ENCODE measurements around the gene MAP3K14. TPM values are rescaled to one million over a fixed set of nuclear protein-coding genes. Genes with fewer than 3 reads are reported as not detected.

Gene MAP3K14
- total RNA-seq, 1 donor from 2014 or later: 9.2 TPM

DNA sequence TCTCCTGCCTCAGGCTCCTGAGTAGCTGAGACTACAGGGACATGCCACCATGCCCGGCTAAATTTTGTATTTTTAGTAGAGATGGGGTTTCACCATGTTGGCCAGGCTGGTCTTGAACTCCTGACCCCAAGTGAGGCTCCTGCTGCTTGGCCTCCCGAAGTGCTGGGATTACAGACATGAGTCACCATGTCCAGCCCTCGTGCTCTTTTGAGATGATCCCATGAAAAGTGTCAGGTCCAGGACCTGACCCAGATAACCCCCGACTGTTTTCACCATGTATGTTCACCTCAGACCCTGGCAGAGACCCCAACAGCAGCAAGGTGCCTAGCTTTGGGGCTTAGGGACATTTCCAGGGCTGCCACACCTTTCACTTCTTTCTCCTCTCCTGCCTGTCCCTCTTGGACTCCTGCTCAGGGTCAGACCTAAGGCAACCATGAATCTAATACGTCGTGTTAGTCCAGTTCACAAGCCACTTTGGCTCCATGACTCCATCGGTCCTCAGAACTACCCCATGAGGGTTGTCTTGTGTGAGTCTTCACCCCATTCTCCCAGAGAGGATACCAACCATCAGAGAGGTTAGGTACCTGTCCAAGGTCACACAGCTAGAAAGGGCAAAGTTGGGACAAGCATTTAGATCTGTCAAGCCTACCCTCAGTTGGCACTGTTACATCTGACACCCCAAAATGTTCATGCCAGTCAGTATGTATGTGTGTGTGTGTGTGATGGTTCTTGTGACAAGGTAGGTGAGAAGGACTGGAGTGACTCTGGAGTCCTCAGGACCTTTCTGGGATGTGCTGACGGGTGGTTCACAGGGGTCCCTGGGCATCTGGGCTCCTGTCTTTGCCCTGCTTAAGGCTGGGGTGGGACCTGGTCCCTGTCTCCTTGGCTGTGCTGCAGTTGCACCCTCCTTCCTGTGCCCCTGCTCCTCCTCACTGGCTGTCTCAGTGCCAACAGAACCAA, 23.1 kb upstream of the MAP3K14 start:
- no peak for DNase-seq (ENCODE audit: low read depth)

- DNase-seq (ENCODE audit: low read depth): no peak
These were observed 22.2 kb upstream of the MAP3K14 start for GRCh38 chr17:45338996-45339535.

- DNase-seq (ENCODE audit: low read depth): no peak
These were observed 21.4 kb upstream of the MAP3K14 start for GRCh38 chr17:45338023-45338781.

- no peak for DNase-seq (ENCODE audit: low read depth)
These were observed 19.8 kb upstream of the MAP3K14 start for GRCh38 chr17:45336390-45337182.

DNA sequence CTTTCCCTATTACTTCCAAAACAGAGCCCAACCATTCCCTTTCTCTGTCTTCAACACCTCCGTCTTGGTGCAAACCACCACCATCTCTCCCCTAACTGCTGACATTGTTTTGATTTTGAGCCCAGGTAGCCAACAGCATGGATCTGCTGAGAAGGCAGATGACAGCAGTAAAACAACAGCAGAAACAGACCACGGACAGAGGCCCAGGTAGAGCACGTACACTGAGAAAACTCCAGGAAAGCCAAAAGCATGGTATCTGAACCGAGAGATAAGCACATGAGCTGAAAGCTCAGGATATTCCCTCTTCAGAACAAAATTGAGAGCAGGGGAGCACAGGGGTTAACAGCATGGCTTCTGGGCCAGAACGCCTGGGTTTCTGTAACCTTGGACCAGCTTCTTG, 18.9 kb upstream of the MAP3K14 start:
- no peak for DNase-seq (ENCODE audit: low read depth)

GRCh38 chr17:45334701-45335677, 18.2 kb upstream of the MAP3K14 start:
- no peak for DNase-seq (ENCODE audit: low read depth)

DNA sequence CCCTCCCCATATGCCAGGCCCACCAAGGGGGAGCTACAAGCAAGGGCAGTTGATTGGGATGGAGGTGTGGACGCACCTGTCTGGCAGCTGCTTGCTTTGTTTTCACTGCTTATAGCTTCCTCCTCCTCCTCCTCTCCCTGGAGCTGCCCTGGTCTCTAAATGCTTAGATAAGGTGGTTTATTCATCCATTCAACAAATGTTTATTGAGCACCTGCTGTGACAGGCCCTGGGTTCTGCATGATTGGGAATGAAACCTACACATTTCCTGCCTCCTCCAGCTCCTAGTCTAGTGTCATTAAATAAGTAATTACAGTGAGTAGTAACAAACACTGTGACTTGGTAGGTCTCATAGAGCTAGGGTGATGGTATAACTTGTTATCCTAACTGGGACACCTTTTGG, 17.4 kb upstream of the MAP3K14 start:
- no peak for DNase-seq (ENCODE audit: low read depth)

DNA sequence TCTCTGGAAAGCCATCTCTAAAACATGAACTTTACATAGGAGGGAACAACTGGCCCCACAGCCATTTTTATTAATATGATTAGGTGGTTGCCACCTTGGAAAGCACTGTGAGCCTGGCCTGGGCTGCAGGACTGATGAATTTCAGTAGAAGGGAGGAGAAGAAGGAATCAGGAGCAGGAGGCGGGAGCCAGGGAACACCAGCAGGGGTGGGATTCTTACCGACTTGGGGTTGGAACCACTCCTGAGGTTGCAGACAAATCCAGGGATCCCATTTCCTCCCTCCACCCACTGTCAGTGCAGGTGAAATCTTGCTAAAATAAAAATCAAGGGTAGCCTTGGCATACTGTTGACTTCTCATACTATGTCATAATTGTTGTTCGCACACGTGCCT, 16.9 kb upstream of the MAP3K14 start:
- DNase-seq (ENCODE audit: low read depth): no peak

DNA sequence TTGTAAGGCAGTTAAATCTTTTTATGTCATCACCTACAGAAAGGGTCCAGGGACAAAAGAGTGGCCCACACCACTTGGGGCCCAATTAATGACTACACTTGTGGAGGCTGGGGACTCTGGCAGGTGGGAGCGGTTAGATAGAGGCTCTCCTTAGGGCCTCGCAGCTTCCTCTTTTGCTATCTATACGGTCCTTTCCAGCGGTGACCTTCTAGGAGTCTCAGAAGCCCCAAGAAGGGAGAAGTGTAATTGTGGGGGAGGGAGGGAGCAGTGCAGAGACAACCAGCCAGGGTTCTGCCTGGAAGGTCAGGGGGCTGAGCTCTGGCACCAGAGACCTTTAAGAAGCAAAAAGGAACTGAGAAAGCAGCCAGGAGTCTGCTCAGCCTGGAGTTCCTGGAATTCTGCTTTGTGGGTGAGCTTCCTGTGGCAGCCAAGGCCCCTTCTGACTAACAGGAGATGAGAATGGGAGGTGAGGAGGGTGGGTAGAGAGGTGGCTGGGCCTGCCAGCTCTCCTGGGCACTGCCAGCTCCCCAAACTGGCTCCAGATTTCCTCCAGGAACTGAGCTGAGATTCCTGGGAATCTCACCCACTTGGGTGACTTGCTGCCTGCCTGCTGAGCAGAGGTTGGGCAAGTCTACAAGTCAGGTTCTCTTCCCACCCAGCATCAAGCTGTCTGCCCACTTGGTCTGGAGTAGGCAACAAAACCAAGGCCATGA, 16.3 kb upstream of the MAP3K14 start:
- no peak for DNase-seq (ENCODE audit: low read depth)

DNA sequence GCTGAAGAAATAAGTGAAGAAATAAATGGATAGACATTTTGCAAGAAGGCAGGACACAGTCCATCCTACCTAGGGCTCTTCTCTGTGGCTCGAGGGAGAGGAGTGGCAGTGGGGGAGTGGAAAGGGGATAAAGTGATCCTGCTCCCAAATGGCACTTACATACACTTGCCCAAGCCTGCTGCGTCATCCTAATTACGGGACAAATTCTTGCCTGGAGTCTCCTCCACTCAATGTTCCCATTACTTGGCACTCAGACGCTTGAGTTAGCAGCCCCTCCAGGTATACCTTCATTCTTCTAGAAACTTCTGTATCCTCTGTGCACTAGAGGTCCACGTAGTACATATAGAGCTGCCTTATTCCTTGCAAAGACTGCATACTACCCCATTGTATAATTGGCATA, 15.7 kb upstream of the MAP3K14 start:
- DNase-seq (ENCODE audit: low read depth): no peak

- no peak for DNase-seq (ENCODE audit: low read depth)
These were observed 9.8 kb upstream of the MAP3K14 start for GRCh38 chr17:45326626-45327025.

GRCh38 chr17:45325810-45326209, 9.0 kb upstream of the MAP3K14 start:
- peak; percentile 77 for DNase-seq (ENCODE audit: low read depth)

- no peak for DNase-seq (ENCODE audit: low read depth)
These were observed 7.5 kb upstream of the MAP3K14 start for GRCh38 chr17:45324336-45324735.

GRCh38 chr17:45322168-45322567, 5.3 kb upstream of the MAP3K14 start:
- no peak for DNase-seq (ENCODE audit: low read depth)

DNA sequence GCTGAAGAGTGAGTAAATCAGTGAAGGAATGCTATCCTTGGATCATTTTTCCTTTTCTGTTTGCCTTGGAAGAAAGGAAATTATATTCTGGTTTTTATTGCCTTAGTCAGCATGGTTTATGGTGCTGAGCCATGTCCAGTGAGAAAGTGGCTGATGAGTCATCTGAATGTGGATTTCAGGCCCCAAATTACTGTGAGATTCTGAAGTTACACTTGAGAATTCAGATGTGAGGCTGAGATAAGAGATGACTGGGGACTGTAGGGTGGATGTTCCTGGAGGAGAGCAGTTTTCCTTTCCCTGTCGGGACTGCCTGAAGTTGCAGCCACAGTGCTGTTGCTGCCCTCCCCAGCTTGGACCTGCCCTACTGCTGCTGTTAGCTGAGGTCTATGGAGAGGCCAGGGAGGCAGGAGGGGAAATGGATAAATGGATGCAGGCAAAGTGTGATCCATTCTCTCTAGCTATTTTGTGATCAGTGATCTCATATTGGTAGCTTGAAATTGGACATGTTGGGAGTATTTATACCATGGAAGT, 4.2 kb upstream of the MAP3K14 start:
- peak; percentile 84 for DNase-seq (ENCODE audit: low read depth)

GRCh38 chr17:45320349-45320930, 3.6 kb upstream of the MAP3K14 start:
- DNase-seq (ENCODE audit: low read depth): peak; percentile 55

DNA sequence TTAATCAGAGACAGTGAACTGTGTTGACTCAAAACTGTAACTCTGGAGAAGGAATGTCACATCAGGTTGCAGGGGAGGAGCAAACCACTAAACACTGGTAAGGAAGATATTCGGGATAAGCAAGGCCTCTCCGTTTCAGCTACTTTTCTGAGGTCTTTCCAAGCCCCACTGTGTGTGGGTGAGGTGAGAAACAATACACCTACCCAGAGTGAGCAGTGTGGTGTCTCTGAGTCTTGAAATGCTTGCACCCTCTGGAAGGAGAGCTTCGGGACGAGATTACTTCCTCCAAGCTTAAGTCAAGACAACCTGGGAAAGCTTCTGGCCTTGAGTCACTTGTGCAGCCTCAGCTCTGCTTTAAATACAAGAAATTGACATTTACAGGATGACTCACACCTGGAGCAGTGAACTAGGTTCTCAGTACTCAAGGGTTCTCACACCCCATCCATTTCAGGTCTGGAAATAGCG, 2.5 kb upstream of the MAP3K14 start:
- no peak for DNase-seq (ENCODE audit: low read depth)

GRCh38 chr17:45318561-45319230, 1.9 kb upstream of the MAP3K14 start:
- no peak for DNase-seq (ENCODE audit: low read depth)
